GM12875 (cell line): ENCODE measurements around the gene PPP2R3B.
"Not testable (repeated sequence)": the region's sequence is repeated elsewhere in the genome, so short reads cannot be mapped to it uniquely, and the experiment has no call there.

Experiments
- H3K4me3 ChIP-seq: one replicate; pipeline ENCODE4 v1.5.1; 2011; ENCODE audit warnings: low read depth, low read length, control low read depth
- CTCF ChIP-seq: IDR thresholded peaks from 2 replicates; pipeline ENCODE4 v1.5.1; 2011; ENCODE audit warnings: low read depth, mild to moderate bottlenecking, control low read depth, inconsistent platforms, low read length, moderate library complexity, borderline replicate concordance; ENCODE audit not compliant: insufficient read depth

The PPP2R3B gene

GRCh38 chrX:332916-333610 is 53.6 kb downstream of the PPP2R3B start:
- no peak overlapping the region for H3K4me3 ChIP-seq
- no peak for TF ChIP-seq CTCF

GRCh38 chrX:332496-332860 is 54.2 kb downstream of the PPP2R3B start:
- H3K4me3 ChIP-seq = no peak overlapping the region
- TF ChIP-seq CTCF = no peak

- H3K4me3 ChIP-seq = no peak overlapping the region
- TF ChIP-seq CTCF = no peak
Measured at GRCh38 chrX:331825-332495, 54.7 kb downstream of the PPP2R3B start.

GRCh38 chrX:331151-331824 is 55.4 kb downstream of the PPP2R3B start:
- no peak for TF ChIP-seq CTCF
- H3K4me3 ChIP-seq = no peak overlapping the region

GRCh38 chrX:330726-331150 is 56.0 kb downstream of the PPP2R3B start:
- TF ChIP-seq CTCF = no peak
- H3K4me3 ChIP-seq = no peak overlapping the region

GRCh38 chrX:330141-330725 is 56.5 kb downstream of the PPP2R3B start:
- H3K4me3 ChIP-seq = not testable (repeated sequence)

GRCh38 chrX:329291-329910 is 57.3 kb downstream of the PPP2R3B start:
- TF ChIP-seq CTCF = no peak
- H3K4me3 ChIP-seq = no peak overlapping the region
